Measurements from ENCODE around the gene CACNB2. TPM values are rescaled to one million over a fixed set of nuclear protein-coding genes. Genes with fewer than 3 reads are reported as not detected.
A peak's percentile ranks its signal among the peaks of the same experiment; 100 is the strongest.
"Not testable (repeated sequence)": the region's sequence is repeated elsewhere in the genome, so short reads cannot be mapped to it uniquely, and the experiment has no call there.

The CACNB2 gene
- total RNA-seq, 2 donors from 2014 or later, result 1.9 to 4.6 TPM

DNA sequence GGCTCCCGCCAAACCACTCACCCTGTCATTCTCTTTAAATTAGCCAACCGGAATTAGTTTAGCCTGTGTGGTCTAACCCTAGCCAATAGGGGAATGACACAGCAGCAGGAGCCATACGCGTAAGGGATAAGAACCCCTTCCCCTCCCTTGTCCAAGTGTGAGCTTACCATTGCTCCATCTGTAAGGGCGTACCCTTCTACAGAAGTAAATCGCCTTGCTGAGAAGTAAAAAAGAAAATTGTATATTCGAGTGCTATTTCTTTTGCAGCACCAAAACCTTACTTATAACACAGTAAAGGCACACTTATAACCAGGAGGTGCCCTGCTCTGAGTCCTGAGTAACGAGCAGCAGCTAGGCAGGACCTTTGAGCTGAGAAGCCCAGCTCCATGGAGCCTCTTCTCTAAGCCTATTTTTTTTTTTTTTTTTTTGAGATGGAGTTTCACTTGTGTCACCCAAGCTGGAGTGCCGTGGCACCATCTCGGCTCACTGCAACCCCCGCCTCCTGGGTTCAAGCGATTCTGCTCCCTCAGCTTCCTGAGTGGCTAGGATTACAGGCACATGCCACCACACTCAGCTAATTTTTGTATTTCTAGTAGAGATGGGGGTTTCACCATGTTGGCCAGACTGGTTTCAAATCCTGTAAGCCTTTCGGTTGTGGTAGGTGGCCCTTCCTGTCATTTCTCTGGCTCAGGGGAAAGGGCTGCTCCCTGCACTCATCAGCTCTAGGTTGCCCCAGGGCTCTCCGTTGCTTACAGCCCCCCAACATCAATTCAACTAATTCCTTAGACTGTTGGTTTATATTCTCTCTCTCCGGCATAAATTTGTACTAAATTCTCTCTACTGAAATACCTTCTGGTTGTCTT, 437.8 kb downstream of the CACNB2 start:
- Histone ChIP-seq H3K27ac (ENCODE audit: low read depth, low read length) (no peak overlapping the region), H3K9ac (ENCODE audit: extremely low read depth, low read length, poor library complexity, severe bottlenecking) (no peak overlapping the region), H3K27me3 (ENCODE audit: control insufficient read depth, insufficient read depth, low read length, poor library complexity, severe bottlenecking) (no peaks in the 10 kb centered on the region), H3K4me1 (ENCODE audit: control insufficient read depth, insufficient read depth, low read length) (no peaks in the 10 kb centered on the region), H3K36me3 (ENCODE audit: control insufficient read depth, insufficient read depth, low read length) (peaks cover 41% of the 10 kb centered on the region), H3K9me3 (ENCODE audit: control insufficient read depth, low read length) (peaks cover 38% of the 10 kb centered on the region), H3K4me3 (ENCODE audit: low read length) (no peak overlapping the region)
- WGBS, 2 experiments (ENCODE audit: insufficient coverage in 1 of 2, insufficient read length in 1 of 2), result 82 to 87% methylated on average over 8 to 15 of the region's 15 CpGs
- TF ChIP-seq, protein P1, sequence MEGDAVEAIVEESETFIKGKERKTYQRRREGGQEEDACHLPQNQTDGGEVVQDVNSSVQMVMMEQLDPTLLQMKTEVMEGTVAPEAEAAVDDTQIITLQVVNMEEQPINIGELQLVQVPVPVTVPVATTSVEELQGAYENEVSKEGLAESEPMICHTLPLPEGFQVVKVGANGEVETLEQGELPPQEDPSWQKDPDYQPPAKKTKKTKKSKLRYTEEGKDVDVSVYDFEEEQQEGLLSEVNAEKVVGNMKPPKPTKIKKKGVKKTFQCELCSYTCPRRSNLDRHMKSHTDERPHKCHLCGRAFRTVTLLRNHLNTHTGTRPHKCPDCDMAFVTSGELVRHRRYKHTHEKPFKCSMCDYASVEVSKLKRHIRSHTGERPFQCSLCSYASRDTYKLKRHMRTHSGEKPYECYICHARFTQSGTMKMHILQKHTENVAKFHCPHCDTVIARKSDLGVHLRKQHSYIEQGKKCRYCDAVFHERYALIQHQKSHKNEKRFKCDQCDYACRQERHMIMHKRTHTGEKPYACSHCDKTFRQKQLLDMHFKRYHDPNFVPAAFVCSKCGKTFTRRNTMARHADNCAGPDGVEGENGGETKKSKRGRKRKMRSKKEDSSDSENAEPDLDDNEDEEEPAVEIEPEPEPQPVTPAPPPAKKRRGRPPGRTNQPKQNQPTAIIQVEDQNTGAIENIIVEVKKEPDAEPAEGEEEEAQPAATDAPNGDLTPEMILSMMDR (conservative IDR thresholded peaks at IDR 0.05), result no peak
- no peaks in the 10 kb centered on the region for H3K27me3 Mint-ChIP-seq (ENCODE audit: insufficient read depth)
- peaks cover 14% of the 10 kb centered on the region for H3K4me1 Mint-ChIP-seq
- no peak overlapping the region for H3K27ac Mint-ChIP-seq
- peaks cover 66% of the 10 kb centered on the region for H3K36me3 Mint-ChIP-seq (ENCODE audit: low read depth)
- DNase-seq, result no peak
- peaks cover 18% of the 10 kb centered on the region for H3K9me3 Mint-ChIP-seq
- no peak overlapping the region for H3K4me3 Mint-ChIP-seq

DNA sequence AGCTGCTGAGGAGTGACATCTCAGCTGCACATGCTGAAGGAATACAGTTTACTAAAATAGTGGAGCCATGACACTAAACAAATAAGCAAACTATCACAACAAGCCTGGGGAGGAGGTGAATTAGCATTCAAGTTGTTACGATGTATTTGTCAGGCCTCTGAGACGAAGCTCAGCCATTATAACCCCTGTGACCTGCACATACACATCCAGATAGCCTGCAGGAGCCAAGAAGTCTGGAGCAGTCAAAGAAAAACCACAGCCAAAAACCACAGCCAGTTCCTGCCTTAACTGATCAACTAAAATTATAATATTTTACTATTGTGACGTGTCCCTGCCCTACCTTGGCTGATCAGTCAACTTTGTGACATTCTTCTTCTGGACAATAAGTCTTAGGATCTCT, 442.6 kb downstream of the CACNB2 start:
- Mint-ChIP-seq H3K4me3 (no peak overlapping the region), H3K27ac (no peak overlapping the region)
- WGBS, 2 experiments (ENCODE audit: insufficient coverage in 1 of 2, insufficient read length in 1 of 2), result 94 to 99% methylated on average over 3 of the region's 3 CpGs

DNA sequence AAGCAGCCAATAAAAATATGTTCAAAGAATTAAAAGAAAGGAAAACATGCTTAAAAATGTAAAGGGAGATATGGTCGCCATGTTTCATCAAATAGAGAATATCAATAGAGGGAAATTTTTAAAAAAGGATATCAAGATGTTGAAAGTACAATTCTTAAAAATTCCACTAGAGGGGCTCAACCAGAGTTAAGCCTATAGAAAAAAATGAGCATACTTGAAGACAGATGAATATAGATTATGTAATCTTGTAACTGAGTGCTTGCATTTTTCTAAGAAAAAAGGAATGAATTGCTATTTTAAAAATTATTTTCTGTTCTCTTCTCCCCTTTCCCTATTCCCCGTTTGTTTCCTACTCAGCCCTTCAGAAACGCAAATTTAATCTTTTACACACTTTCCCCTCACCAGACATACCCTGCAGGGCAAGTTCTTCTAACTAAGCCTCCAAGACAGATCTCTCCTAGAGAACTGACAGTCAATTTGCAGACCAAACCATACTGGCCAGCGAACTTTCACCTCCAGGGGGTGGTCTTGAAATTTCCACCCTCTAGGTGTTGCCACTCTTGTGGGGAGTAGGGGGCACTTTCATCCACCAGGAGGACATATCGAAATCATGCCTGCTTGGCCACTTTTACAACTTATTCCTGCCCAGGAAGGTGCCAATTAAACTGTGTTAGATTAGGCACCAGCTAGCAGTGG, 443.5 kb downstream of the CACNB2 start:
- H3K4me1 Mint-ChIP-seq, result peaks cover 19% of the 10 kb centered on the region
- no peak overlapping the region for H3K27ac Mint-ChIP-seq
- Histone ChIP-seq H3K9ac (ENCODE audit: extremely low read depth, low read length, poor library complexity, severe bottlenecking) (no peak overlapping the region), H3K36me3 (ENCODE audit: control insufficient read depth, insufficient read depth, low read length) (peaks cover 35% of the 10 kb centered on the region), H3K9me3 (ENCODE audit: control insufficient read depth, low read length) (peaks cover 9% of the 10 kb centered on the region), H3K27me3 (ENCODE audit: control insufficient read depth, insufficient read depth, low read length, poor library complexity, severe bottlenecking) (no peaks in the 10 kb centered on the region), H3K4me1 (ENCODE audit: control insufficient read depth, insufficient read depth, low read length) (no peaks in the 10 kb centered on the region), H3K4me3 (ENCODE audit: low read length) (no peak overlapping the region), H3K27ac (ENCODE audit: low read depth, low read length) (no peak overlapping the region)
- H3K36me3 Mint-ChIP-seq (ENCODE audit: low read depth), result peaks cover 58% of the 10 kb centered on the region
- TF ChIP-seq, protein P1 (conservative IDR thresholded peaks at IDR 0.05), result peak; percentile 55
- 80 to 83% methylated on average over 5 of the region's 5 CpGs for WGBS, 2 experiments (ENCODE audit: insufficient coverage in 1 of 2, insufficient read length in 1 of 2)
- no peaks in the 10 kb centered on the region for H3K27me3 Mint-ChIP-seq (ENCODE audit: insufficient read depth)
- H3K9me3 Mint-ChIP-seq, result peaks cover 6% of the 10 kb centered on the region
- DNase-seq, result peak; percentile 54
- H3K4me3 Mint-ChIP-seq, result no peak overlapping the region

More for the DNA sequence above, 442.6 kb downstream of the CACNB2 start:
- H3K9ac ChIP-seq (ENCODE audit: extremely low read depth, low read length, poor library complexity, severe bottlenecking), result no peak overlapping the region
- no peak for DNase-seq
- H3K36me3 Mint-ChIP-seq (ENCODE audit: low read depth), result peaks cover 63% of the 10 kb centered on the region
- H3K4me1 Mint-ChIP-seq, result peaks cover 19% of the 10 kb centered on the region
- no peak overlapping the region for H3K4me3 ChIP-seq (ENCODE audit: low read length)
- no peaks in the 10 kb centered on the region for H3K27me3 ChIP-seq (ENCODE audit: control insufficient read depth, insufficient read depth, low read length, poor library complexity, severe bottlenecking)
- H3K4me1 ChIP-seq (ENCODE audit: control insufficient read depth, insufficient read depth, low read length), result no peaks in the 10 kb centered on the region
- TF ChIP-seq, protein P1 (conservative IDR thresholded peaks at IDR 0.05), result no peak
- no peaks in the 10 kb centered on the region for H3K27me3 Mint-ChIP-seq (ENCODE audit: insufficient read depth)
- peaks cover 41% of the 10 kb centered on the region for H3K36me3 ChIP-seq (ENCODE audit: control insufficient read depth, insufficient read depth, low read length)
- H3K27ac ChIP-seq (ENCODE audit: low read depth, low read length), result no peak overlapping the region
- peaks cover 12% of the 10 kb centered on the region for H3K9me3 Mint-ChIP-seq
- H3K9me3 ChIP-seq (ENCODE audit: control insufficient read depth, low read length), result peaks cover 18% of the 10 kb centered on the region

DNA sequence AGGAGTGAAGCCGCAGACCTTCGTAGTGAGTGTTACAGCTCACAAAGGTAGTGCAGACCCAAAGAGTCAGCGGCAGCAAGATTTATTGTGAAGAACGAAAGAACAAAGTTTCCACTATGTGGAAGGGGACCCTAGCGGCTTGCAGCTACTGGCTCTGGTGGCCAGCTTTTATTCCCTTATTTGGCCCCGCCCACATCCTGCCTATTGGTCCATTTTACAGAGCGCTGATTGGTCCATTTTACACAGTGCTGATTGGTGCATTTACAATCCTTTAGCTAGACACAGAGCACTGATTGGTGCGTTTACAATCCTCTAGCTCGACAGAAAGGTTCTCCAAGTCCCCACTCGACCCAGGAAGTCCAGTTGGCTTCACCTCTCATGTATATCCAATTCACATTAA, 446.4 kb downstream of the CACNB2 start:
- peaks cover 15% of the 10 kb centered on the region for H3K36me3 ChIP-seq (ENCODE audit: control insufficient read depth, insufficient read depth, low read length)
- WGBS, 2 experiments (ENCODE audit: insufficient coverage in 1 of 2, insufficient read length in 1 of 2), result 92 to 95% methylated on average over 10 of the region's 10 CpGs
- not testable (repeated sequence) for H3K9me3 Mint-ChIP-seq; H3K4me1 ChIP-seq (ENCODE audit: control insufficient read depth, insufficient read depth, low read length); H3K27me3 Mint-ChIP-seq (ENCODE audit: insufficient read depth); H3K9ac ChIP-seq (ENCODE audit: extremely low read depth, low read length, poor library complexity, severe bottlenecking); H3K9me3 ChIP-seq (ENCODE audit: control insufficient read depth, low read length); H3K27ac ChIP-seq (ENCODE audit: low read depth, low read length); H3K4me3 ChIP-seq (ENCODE audit: low read length); H3K4me1 Mint-ChIP-seq; H3K27me3 ChIP-seq (ENCODE audit: control insufficient read depth, insufficient read depth, low read length, poor library complexity, severe bottlenecking); H3K4me3 Mint-ChIP-seq; DNase-seq; H3K27ac Mint-ChIP-seq
- H3K36me3 Mint-ChIP-seq (ENCODE audit: low read depth), result peaks cover 38% of the 10 kb centered on the region

DNA sequence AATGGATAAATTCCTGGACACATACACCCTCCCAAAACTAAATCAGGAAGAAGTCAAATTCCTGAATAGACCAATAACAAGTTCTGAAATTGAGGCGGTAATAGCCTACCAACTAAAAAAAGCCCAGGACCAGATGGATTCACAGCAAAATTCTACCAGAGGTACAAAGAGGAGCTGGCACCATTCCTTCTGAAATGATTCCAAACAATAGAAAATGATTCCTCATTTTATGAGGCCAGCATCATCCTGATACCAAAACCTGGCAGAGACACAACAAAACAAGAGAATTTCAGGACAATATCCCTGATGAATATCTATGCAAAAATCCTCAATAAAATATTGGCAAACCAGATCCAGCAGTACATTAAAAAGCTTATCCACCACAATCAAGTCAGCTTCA, 450.9 kb downstream of the CACNB2 start:
- not testable (repeated sequence) for H3K9ac ChIP-seq (ENCODE audit: extremely low read depth, low read length, poor library complexity, severe bottlenecking); DNase-seq; H3K9me3 Mint-ChIP-seq; H3K9me3 ChIP-seq (ENCODE audit: control insufficient read depth, low read length); H3K27ac ChIP-seq (ENCODE audit: low read depth, low read length); H3K27me3 Mint-ChIP-seq (ENCODE audit: insufficient read depth); H3K4me1 ChIP-seq (ENCODE audit: control insufficient read depth, insufficient read depth, low read length); H3K27me3 ChIP-seq (ENCODE audit: control insufficient read depth, insufficient read depth, low read length, poor library complexity, severe bottlenecking); H3K27ac Mint-ChIP-seq; H3K4me3 Mint-ChIP-seq; H3K4me3 ChIP-seq (ENCODE audit: low read length); H3K4me1 Mint-ChIP-seq
- H3K36me3 Mint-ChIP-seq (ENCODE audit: low read depth), result peaks cover 32% of the 10 kb centered on the region
- WGBS, 2 experiments (ENCODE audit: insufficient coverage in 1 of 2, insufficient read length in 1 of 2), result 91 to 100% methylated on average over 1 of the region's 1 CpG
- H3K36me3 ChIP-seq (ENCODE audit: control insufficient read depth, insufficient read depth, low read length), result peaks cover 10% of the 10 kb centered on the region

All from endodermal cell (in vitro differentiated cells).